Endothelial cell of umbilical vein (primary cell): ENCODE results near the gene SLC22A3. TPM values are rescaled to one million over a fixed set of nuclear protein-coding genes. Genes with fewer than 3 reads are reported as not detected.

Source experiments
- BruUV-seq: library from RNA; stranded (reverse); fragments of 400-500 nt; replicated peaks from 2 replicates; lab custom pipeline; 2021; lab: Mats Ljungman, UMichigan
- CTCF ChIA-PET: fragments of 300-600, 350-600 bp; sonication (Branson Sonifier 250); formaldehyde crosslinking; loops from one replicate; lab custom pipeline; 2021; ENCODE audit warnings: antibody characterized with exemption, inconsistent platforms; lab: Charles Lee
- POLR2A ChIA-PET: fragments of 300-600, 350-600 bp; sonication (Branson Sonifier 250); formaldehyde crosslinking; loops from one replicate; lab custom pipeline; 2021; ENCODE audit warnings: antibody characterized with exemption, inconsistent platforms; lab: Charles Lee
- DNase-seq: peaks from one replicate; pipeline ENCODE4 v3.0.0-alpha.2; 2011; ENCODE audit warnings: low read depth, low spot score
- FAIRE-seq: peaks from 2 replicates; lab custom pipeline; 2011; peaks lifted over from hg19 to GRCh38; lab: Jason Lieb, UNC
- H2AFZ ChIP-seq: 2 replicates; pipeline ENCODE4 v1.6.0; 2012; ENCODE audit warnings: low read depth, low read length, control low read depth, inconsistent platforms
- H3K27ac ChIP-seq: 2 replicates; pipeline ENCODE4 v1.5.1; 2011; ENCODE audit warnings: low read depth, mild to moderate bottlenecking, control low read depth, low read length, moderate library complexity; ENCODE audit not compliant: insufficient read depth
- H3K27me3 ChIP-seq, 2 experiments: 2 replicates each; pipeline versions ENCODE4 v1.6.0 to v1.6.1; 2011; ENCODE audit warnings: low read length in 2 of 2, mixed read lengths in 1 of 2; ENCODE audit not compliant: control insufficient read depth in 2 of 2, insufficient read depth in 2 of 2
- H3K36me3 ChIP-seq, 2 experiments: 2 replicates in 1 of 2; 3 replicates in 1 of 2; pipeline ENCODE4 v1.5.1; 2011; ENCODE audit warnings: low read length in 2 of 2, mild to moderate bottlenecking in 1 of 2, moderate library complexity in 1 of 2; ENCODE audit not compliant: control insufficient read depth in 2 of 2, insufficient read depth in 2 of 2; ENCODE audit errors: extremely low read depth in 1 of 2
- H3K4me1 ChIP-seq: 3 replicates; pipeline ENCODE4 v1.5.1; 2011; ENCODE audit warnings: mild to moderate bottlenecking, low read length; ENCODE audit not compliant: control insufficient read depth, insufficient read depth; ENCODE audit errors: extremely low read depth
- H3K4me2 ChIP-seq: 2 replicates; pipeline ENCODE4 v1.6.1; 2011; ENCODE audit warnings: low read length, control low read depth, mixed read lengths; ENCODE audit not compliant: insufficient read depth
- H3K4me3 ChIP-seq, 3 experiments: fragments of 200-600 bp in 1 of 3; sonication (generic), shearing (Covaris generic) in 1 of 3; replicated peaks in 1 of 3; 2 replicates each; pipeline ENCODE4 v1.5.1; 2011 to 2016; ENCODE audit warnings: control low read depth in 3 of 3, low read length in 3 of 3, mild to moderate bottlenecking in 2 of 3, inconsistent platforms in 1 of 3, low read depth in 1 of 3, moderate library complexity in 1 of 3; ENCODE audit not compliant: insufficient read depth in 1 of 3
- H3K79me2 ChIP-seq: 2 replicates; pipeline ENCODE4 v1.6.0; 2012; ENCODE audit warnings: low read length, inconsistent platforms; ENCODE audit not compliant: control insufficient read depth, insufficient read depth
- H3K9ac ChIP-seq: replicated peaks from 2 replicates; pipeline ENCODE3; 2011; ENCODE audit warnings: low read length, control low read depth; ENCODE audit not compliant: insufficient read depth; ENCODE audit errors: extremely low read depth
- H3K9me1 ChIP-seq: replicated peaks from 3 replicates; pipeline ENCODE4 v1.6.0; 2011; ENCODE audit warnings: mild to moderate bottlenecking, low read length; ENCODE audit not compliant: control insufficient read depth, insufficient read depth; ENCODE audit errors: extremely low read depth
- H3K9me3 ChIP-seq: replicated peaks from 2 replicates; pipeline ENCODE4 v1.5.1; 2012; ENCODE audit warnings: low read length, inconsistent platforms; ENCODE audit not compliant: control insufficient read depth, insufficient read depth
- H4K20me1 ChIP-seq: replicated peaks from 2 replicates; pipeline ENCODE3; 2011; ENCODE audit warnings: mild to moderate bottlenecking, low read length; ENCODE audit not compliant: control insufficient read depth, insufficient read depth; ENCODE audit errors: extremely low read depth
- CTCF ChIP-seq, 2 donors: IDR thresholded peaks; 1 replicate in 1 of 2; 2 replicates in 1 of 2; pipeline ENCODE4 v1.5.1; 2011; ENCODE audit warnings: low read length in 2 of 2, mild to moderate bottlenecking in 2 of 2, moderate library complexity in 2 of 2, control low read depth in 1 of 2, inconsistent platforms in 1 of 2, low read depth in 1 of 2; ENCODE audit not compliant: insufficient read depth in 1 of 2; ENCODE audit errors: extremely low read depth in 1 of 2
- EZH2 ChIP-seq: IDR thresholded peaks from 2 replicates; pipeline ENCODE4 v1.6.1; 2012; ENCODE audit warnings: borderline replicate concordance, low read depth, mild to moderate bottlenecking, moderate library complexity, low read length, inconsistent platforms; ENCODE audit not compliant: severe bottlenecking
- FOS ChIP-seq: IDR thresholded peaks from 2 replicates; pipeline ENCODE4 v1.6.1; 2011; ENCODE audit warnings: mild to moderate bottlenecking, low read length, moderate library complexity, borderline replicate concordance; ENCODE audit not compliant: insufficient read depth
- GATA2 ChIP-seq: IDR thresholded peaks from 2 replicates; pipeline ENCODE4 v1.7.0; 2011; ENCODE audit warnings: low read depth, mild to moderate bottlenecking, moderate library complexity, mixed read lengths, low read length; ENCODE audit not compliant: insufficient read length, insufficient read depth
- JUN ChIP-seq: IDR thresholded peaks from 2 replicates; pipeline ENCODE4 v1.6.1; 2011; ENCODE audit warnings: borderline replicate concordance, low read depth; ENCODE audit not compliant: insufficient read length, insufficient read depth
- MAX ChIP-seq: IDR thresholded peaks from 2 replicates; pipeline ENCODE4 v1.6.1; 2011; ENCODE audit not compliant: insufficient read depth, insufficient read length
- MYC ChIP-seq: IDR thresholded peaks from one replicate; pipeline ENCODE4 v1.6.1; 2011; ENCODE audit warnings: mild to moderate bottlenecking, low read depth, low read length
- POLR2A ChIP-seq: IDR thresholded peaks from 2 replicates; pipeline ENCODE4 v1.6.1; 2012; ENCODE audit warnings: low read depth, mild to moderate bottlenecking, control low read depth, low read length
- POLR2AphosphoS5 ChIP-seq: IDR thresholded peaks from 2 replicates; pipeline ENCODE4 v1.6.1; 2012; ENCODE audit warnings: low read depth, mild to moderate bottlenecking, control low read depth, low read length, moderate library complexity; ENCODE audit not compliant: insufficient read depth
- dilution Hi-C: fragments of 300-500 bp; cut with MboI; formaldehyde crosslinking; loops from one replicate; pipeline ENCODE4 v1.15.0; 2019; ENCODE audit warnings: low sequenced_read_pairs; ENCODE audit not compliant: extremely low pct_ligation_motif_present
- intact Hi-C: fragments of 100-400 bp; cut with micrococcal nuclease; formaldehyde crosslinking; loops from one replicate; pipeline ENCODE4 v1.10.0; 2022
- polyA plus RNA-seq, 4 experiments: library from polyadenylated mRNA; depleted of rRNA in 3 of 4; stranded (reverse) in 3 of 4; unstranded in 1 of 4; fragments of >200 nt; gene quantifications; 2 replicates each; pipeline versions ENCODE4 v1.2.1 to v1.2.3, GENCODE V29; 2011 to 2012; ENCODE audit warnings: missing spikeins in 1 of 4
- total RNA-seq: library from RNA; stranded (reverse); gene quantifications from 2 replicates; pipeline ENCODE4 v1.2.3, GENCODE V29; 2021

SLC22A3 gene
- total and polyA plus RNA-seq, 2 donors (not counting 3 experiments of a cell fraction or from before 2014, with no cell fraction given): not detected

- Histone ChIP-seq H3K36me3 (no peaks in the 10 kb centered on the region), H3K27ac (no peak overlapping the region), H4K20me1 (no peaks in the 10 kb centered on the region), H3K9ac (no peak overlapping the region), H3K4me3 (no peak overlapping the region), H3K27me3 (no peaks in the 10 kb centered on the region), H3K79me2 (no peaks in the 10 kb centered on the region), H3K4me1 (no peaks in the 10 kb centered on the region), H3K9me1 (no peaks in the 10 kb centered on the region), H2AFZ (no peak overlapping the region), H3K4me2 (no peak overlapping the region), H3K9me3 (peaks cover 2% of the 10 kb centered on the region)
- dilution Hi-C loops: no loop called here
- CTCF ChIA-PET: no interaction called here
- TF ChIP-seq POLR2A (no peak), MYC (no peak), GATA2 (no peak), EZH2 (no peak), JUN (no peak)
- intact Hi-C loops: no loop called here
- no peak for FAIRE-seq
- DNase-seq: no peak
- POLR2A ChIA-PET: no interaction called here
- no TSS peak for BruUV-seq
Observed at GRCh38 chr6:160382946-160383345, 34.8 kb downstream of the SLC22A3 start.

GRCh38 chr6:160386869-160387530 is 38.8 kb downstream of the SLC22A3 start:
- Histone ChIP-seq H3K4me3 (no peak overlapping the region), H4K20me1 (no peaks in the 10 kb centered on the region), H3K4me1 (no peaks in the 10 kb centered on the region), H2AFZ (no peak overlapping the region), H3K9me1 (no peaks in the 10 kb centered on the region), H3K9ac (no peak overlapping the region), H3K36me3 (no peaks in the 10 kb centered on the region), H3K79me2 (no peaks in the 10 kb centered on the region), H3K4me2 (no peak overlapping the region), H3K27ac (no peak overlapping the region), H3K9me3 (peaks cover 3% of the 10 kb centered on the region), H3K27me3 (no peaks in the 10 kb centered on the region)
- intact Hi-C loops (no loop called here), dilution Hi-C loops (no loop called here)
- BruUV-seq: no TSS peak
- CTCF ChIA-PET: no interaction called here
- TF ChIP-seq FOS (no peak), POLR2AphosphoS5 (no peak), MYC (no peak), CTCF (IDR thresholded peaks at IDR 0.05; ENCODE audit: extremely low read depth in 1 of 2, insufficient read depth in 1 of 2, low read depth in 1 of 2, low read length in 2 of 2) (no peak), JUN (no peak), MAX (no peak), POLR2A (no peak), GATA2 (no peak), EZH2 (no peak)
- POLR2A ChIA-PET: no interaction called here
- FAIRE-seq: no peak
- no peak for DNase-seq
